A549 treated with Hydrocortisone at 1 μM for 4 hours (cell line): ENCODE data around the gene VCL. TPM values are rescaled to one million over a fixed set of nuclear protein-coding genes. Genes with fewer than 3 reads are reported as not detected.

Source experiments
- total RNA-seq: library from RNA; stranded (reverse); fragments of 200-300 nt; extraction: Qiagen RNA extraction; gene quantifications from 5 replicates; pipeline ENCODE4 v1.2.3, GENCODE V29; 2022

The VCL gene
- 163 to 250 TPM (median 210 TPM) in 5 replicates for total RNA-seq

GRCh38 chr10:73997787-73998622, at the start of gene VCL:
Gene VCL, plus strand, starts transcription at chr10:73998116. Its CDS starts 92 bp downstream, at chr10:73998208.

GRCh38 chr10:74150204-74150989, 152.5 kb downstream of the VCL start, which contains the start of gene AP3M1:
Gene AP3M1, minus strand, starts transcription at chr10:74150828. Its CDS starts 12,449 bp downstream, at chr10:74138379.

GRCh38 chr10:74150990-74151878, 153.3 kb downstream of the VCL start, which contains the start of gene ADK:
Gene ADK, plus strand, starts transcription at chr10:74151221. Its CDS starts 58 bp downstream, at chr10:74151279.

Other genes starting within 250 kb of the VCL start
- gene CHCHD1, start 216.1 kb upstream of the VCL start, total RNA-seq, result 51.7 to 75.1 TPM (median 70.9 TPM) in 5 replicates
- gene ZSWIM8, start 212.5 kb upstream of the VCL start, total RNA-seq, result 35.5 to 43.3 TPM (median 40.8 TPM) in 5 replicates
- gene NDST2, start 186.5 kb upstream of the VCL start, total RNA-seq, result 12.9 to 19.0 TPM (median 15.2 TPM) in 5 replicates
- 17.2 to 20.8 TPM (median 18.0 TPM) in 5 replicates for gene CAMK2G, start 123.6 kb upstream of the VCL start, total RNA-seq
- 95.7 to 133 TPM (median 109 TPM) in 5 replicates for gene PLAU, start 87.0 kb upstream of the VCL start, total RNA-seq
- gene AP3M1, start 152.7 kb downstream of the VCL start, total RNA-seq, result 26.3 to 39.3 TPM (median 32.5 TPM) in 5 replicates
- 31.6 to 36.1 TPM (median 33.1 TPM) in 5 replicates for gene ADK, start 153.1 kb downstream of the VCL start, total RNA-seq